Transverse colon (tissue), 4 donors: ENCODE measurements around the gene CD300H. TPM values are rescaled to one million over a fixed set of nuclear protein-coding genes. Genes with fewer than 3 reads are reported as not detected.
"Not testable (repeated sequence)": the region's sequence is repeated elsewhere in the genome, so short reads cannot be mapped to it uniquely, and the experiment has no call there.

Experiments
- DNase-seq: peaks from one replicate; pipeline ENCODE4 v3.0.0-alpha.2; 2019
- H3K27ac ChIP-seq, 4 donors: fragments of 200-600 bp; sonication (generic); 2 replicates each; pipeline ENCODE4 v1.5.1; 2016 to 2018; ENCODE audit warnings: inconsistent platforms in 4 of 4
- H3K27me3 ChIP-seq: fragments of 200-600 bp; sonication (generic); 2 replicates; pipeline ENCODE4 v1.5.1; 2017; ENCODE audit warnings: inconsistent platforms
- H3K36me3 ChIP-seq, 4 donors: fragments of 200-600 bp; sonication (generic); 2 replicates each; pipeline ENCODE4 v1.5.1; 2017 to 2019; ENCODE audit warnings: inconsistent platforms in 4 of 4
- H3K4me1 ChIP-seq, 4 donors: fragments of 200-600 bp; sonication (generic); 2 replicates each; pipeline ENCODE4 v1.5.1; 2017 to 2020; ENCODE audit warnings: inconsistent platforms in 4 of 4
- H3K4me3 ChIP-seq, 4 donors: fragments of 200-600 bp; sonication (generic); 1 replicate in 1 of 4; 2 replicates in 3 of 4; pipeline versions ENCODE4 v1.5.1 to v1.6.1; 2017 to 2019; ENCODE audit warnings: inconsistent platforms in 4 of 4
- H3K9me3 ChIP-seq, 2 donors: fragments of 200-600 bp; sonication (generic); 2 replicates each; pipeline ENCODE4 v1.5.1; 2017 to 2019; ENCODE audit warnings: inconsistent platforms in 2 of 2
- CTCF ChIP-seq, 5 experiments: fragments of 200-600 bp in 3 of 5; fragments of 450-650 bp in 2 of 5; sonication (generic) in 3 of 5; IDR thresholded peaks; 1 replicate in 2 of 5; 2 replicates in 3 of 5; pipeline ENCODE4 v1.5.1; 2016 to 2017; ENCODE audit warnings: antibody characterized with exemption in 5 of 5, inconsistent platforms in 3 of 5, mild to moderate bottlenecking in 2 of 5, moderate library complexity in 1 of 5
- EP300 ChIP-seq: sonication (generic); formaldehyde crosslinking; IDR thresholded peaks from one replicate; pipeline ENCODE4 v1.6.1; 2017; ENCODE audit warnings: antibody characterized with exemption, low read depth
- POLR2A ChIP-seq: fragments of 450-650 bp; IDR thresholded peaks from one replicate; pipeline ENCODE4 v1.6.1; 2016; ENCODE audit warnings: antibody characterized with exemption, mild to moderate bottlenecking, moderate library complexity
- POLR2AphosphoS5 ChIP-seq, 3 donors: sonication (generic); formaldehyde crosslinking; IDR thresholded peaks; one replicate each; pipeline ENCODE4 v1.6.1; 2016; ENCODE audit warnings: antibody characterized with exemption in 3 of 3
- WGBS, 2 donors: methylation state at CpG; one replicate each; pipeline ENCODE4 v1.1.5; 2018; ENCODE audit warnings: low coverage in 1 of 2; 5-methylcytosine and 5-hydroxymethylcytosine counted together
- in situ Hi-C, 4 donors: fragments of 200-750 bp; cut with MboI; loops; one replicate each; pipeline versions ENCODE4 v1.15.0 to v1.15.1; 2017; ENCODE audit warnings: low sequenced_read_pairs in 3 of 4, low pct_ligation_motif_present in 1 of 4, low pct_unique_long_range_greater_than_20kb in 1 of 4
- intact Hi-C: fragments of 100-400 bp; cut with DNase I; formaldehyde crosslinking; loops from one replicate; pipeline ENCODE4 v1.15.1; 2023; ENCODE audit warnings: low total_unique reads
- total RNA-seq, 4 donors: library from RNA; depleted of rRNA; stranded (reverse); fragments of >200 nt; gene quantifications; one replicate each; pipeline ENCODE4 v1.1.0, GENCODE V29; 2016

Gene CD300H
- total RNA-seq, 4 donors from 2014 or later: not detected

DNA sequence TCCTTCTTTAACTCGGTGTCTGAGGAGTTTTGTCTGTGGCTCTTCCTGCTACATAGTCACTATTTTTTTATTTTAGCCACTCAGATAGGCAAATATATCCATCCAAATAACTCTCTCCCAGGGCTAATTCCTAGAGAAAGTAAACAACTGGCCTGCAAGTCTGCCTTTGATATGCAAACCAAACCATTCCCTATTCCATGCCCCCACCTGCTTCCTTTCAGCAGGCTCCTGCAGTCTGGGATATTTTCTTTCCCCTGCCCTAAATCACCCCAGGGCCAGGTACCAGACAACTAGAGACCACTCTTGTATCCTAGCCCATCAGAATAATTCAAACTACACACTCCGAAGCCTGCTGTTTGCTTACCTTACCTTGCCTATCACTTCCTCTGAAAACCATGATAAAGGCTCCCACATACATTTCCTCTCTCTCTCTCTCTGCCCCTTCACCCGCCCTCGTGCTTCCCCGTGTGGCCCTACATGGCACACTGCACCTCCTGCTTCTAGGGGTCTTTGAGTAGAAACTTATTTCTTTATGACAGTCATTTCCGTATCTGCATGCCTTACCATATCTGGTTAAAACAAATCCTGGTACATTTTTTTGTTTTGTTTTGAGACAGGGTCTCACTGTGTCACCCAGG lies 8.3 kb downstream of the CD300H start:
- H3K4me1 ChIP-seq: no peaks in the 10 kb centered on the region
- intact Hi-C loops: no loop called here
- no peak overlapping the region for H3K27ac ChIP-seq
- in situ Hi-C loops: no loop called here
- no peaks in the 10 kb centered on the region for H3K36me3 ChIP-seq
- H3K4me3 ChIP-seq: no peak overlapping the region
- TF ChIP-seq EP300 (no peak), POLR2AphosphoS5 (IDR thresholded peaks at IDR 0.05) (no peak), POLR2A (no peak), CTCF (IDR thresholded peaks at IDR 0.05) (no peak)
- 51 to 72% methylated on average over 5 to 6 of the region's 6 CpGs for WGBS, 2 donors
- H3K27me3 ChIP-seq: no peaks in the 10 kb centered on the region
- H3K9me3 ChIP-seq: no peaks in the 10 kb centered on the region
- no peak for DNase-seq

DNA sequence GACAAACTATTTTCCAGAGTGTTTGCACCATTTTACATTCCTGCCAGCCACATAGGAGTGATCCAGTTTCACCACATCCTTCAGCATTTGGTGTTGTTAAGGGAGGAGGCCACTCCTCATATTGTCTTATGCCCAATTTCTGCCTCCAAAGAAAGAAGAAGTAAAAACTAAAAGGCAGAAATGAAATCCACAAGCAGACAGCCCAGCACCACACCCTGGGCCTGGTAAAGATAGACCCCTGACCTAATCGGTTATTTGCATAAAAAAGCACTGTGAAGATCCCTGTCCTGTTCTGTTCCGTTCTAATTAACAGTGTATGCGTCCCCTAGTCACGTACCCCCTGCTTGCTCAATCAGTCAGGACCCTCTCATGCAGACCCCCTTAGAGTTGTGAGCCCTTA lies 8.9 kb downstream of the CD300H start:
- H3K4me1 ChIP-seq, H3K27me3 ChIP-seq, H3K27ac ChIP-seq, intact Hi-C loops, H3K9me3 ChIP-seq, DNase-seq, in situ Hi-C loops, H3K4me3 ChIP-seq, H3K36me3 ChIP-seq: not testable (repeated sequence)
- WGBS, 2 donors: 63 to 85% methylated on average over 4 of the region's 4 CpGs

DNA sequence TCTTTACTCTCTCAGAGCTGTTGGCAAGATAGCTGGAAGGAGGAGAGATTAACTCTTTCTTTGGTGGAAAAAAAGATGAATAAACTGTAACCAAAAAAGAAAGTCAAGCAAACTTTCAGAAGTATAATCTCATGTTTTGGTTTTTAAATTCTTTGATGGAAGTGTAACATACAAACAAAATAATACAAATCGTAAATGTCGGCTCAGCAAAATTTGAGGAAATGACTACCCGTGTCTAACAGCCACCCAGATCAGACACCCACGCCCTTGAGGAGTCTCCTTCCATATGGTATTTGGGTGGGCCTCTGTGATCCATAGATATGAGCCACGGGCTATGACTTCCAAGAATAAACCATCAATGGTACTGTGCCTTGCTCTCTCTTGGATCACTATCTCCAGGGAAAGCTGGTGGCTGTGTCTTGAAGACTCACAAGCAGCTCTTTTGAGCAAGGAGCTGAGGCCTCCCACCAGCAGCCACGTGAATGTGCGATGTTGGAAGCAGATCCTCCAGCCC lies 11.8 kb downstream of the CD300H start:
- no peaks in the 10 kb centered on the region for H3K27me3 ChIP-seq
- DNase-seq: no peak
- TF ChIP-seq POLR2AphosphoS5 (IDR thresholded peaks at IDR 0.05): no peak
- TF ChIP-seq CTCF (IDR thresholded peaks at IDR 0.05): no peak
- TF ChIP-seq EP300: no peak
- TF ChIP-seq POLR2A: no peak
- 69 to 86% methylated on average over 4 to 7 of the region's 7 CpGs for WGBS, 2 donors
- no peaks in the 10 kb centered on the region for H3K36me3 ChIP-seq
- in situ Hi-C loops (no loop called here), intact Hi-C loops (no loop called here)
- no peak overlapping the region for H3K27ac ChIP-seq
- H3K9me3 ChIP-seq: no peaks in the 10 kb centered on the region
- H3K4me1 ChIP-seq: no peaks in the 10 kb centered on the region
- H3K4me3 ChIP-seq: no peak overlapping the region

DNA sequence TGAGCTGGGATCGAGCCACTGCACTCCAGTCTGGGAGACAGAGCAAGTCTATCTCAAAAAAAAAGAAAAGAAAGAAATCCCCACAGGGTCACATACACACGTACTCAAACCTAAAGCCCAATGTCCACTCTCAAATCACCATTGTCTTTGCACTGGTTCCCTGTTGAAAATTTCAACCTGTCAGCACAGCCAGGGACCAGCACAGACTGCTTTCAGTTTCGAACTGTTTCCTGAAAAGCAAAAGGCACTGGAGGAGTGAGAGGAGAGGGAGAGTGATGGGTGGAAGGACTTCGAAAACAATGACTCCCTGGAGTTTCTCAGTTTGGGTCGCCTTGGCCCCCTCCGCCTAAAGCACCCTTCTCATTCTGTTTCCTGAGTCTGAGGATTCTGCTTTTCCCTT lies 12.4 kb downstream of the CD300H start:
- Histone ChIP-seq H3K4me1 (no peaks in the 10 kb centered on the region), H3K27ac (no peak overlapping the region), H3K36me3 (no peaks in the 10 kb centered on the region), H3K27me3 (no peaks in the 10 kb centered on the region), H3K9me3 (no peaks in the 10 kb centered on the region), H3K4me3 (no peak overlapping the region)
- in situ Hi-C loops (no loop called here), intact Hi-C loops (no loop called here)
- no peak for DNase-seq
- 45 to 70% methylated on average over 2 to 6 of the region's 6 CpGs for WGBS, 2 donors
- TF ChIP-seq CTCF (IDR thresholded peaks at IDR 0.05) (no peak), POLR2AphosphoS5 (IDR thresholded peaks at IDR 0.05) (no peak), POLR2A (no peak), EP300 (no peak)

- no peak for DNase-seq
- Histone ChIP-seq H3K36me3 (no peaks in the 10 kb centered on the region), H3K4me3 (no peak overlapping the region), H3K4me1 (no peaks in the 10 kb centered on the region), H3K27me3 (no peaks in the 10 kb centered on the region), H3K27ac (no peak overlapping the region), H3K9me3 (no peaks in the 10 kb centered on the region)
- no peak for TF ChIP-seq POLR2AphosphoS5 (IDR thresholded peaks at IDR 0.05)
- no peak for TF ChIP-seq POLR2A
- no peak for TF ChIP-seq EP300
- no peak for TF ChIP-seq CTCF (IDR thresholded peaks at IDR 0.05)
- WGBS, 2 donors: 45% methylated on average over 7 of the region's 7 CpGs; no CpG with 5 or more reads in 1 of the 2 donors
- in situ Hi-C loops: no loop called here
- intact Hi-C loops: no loop called here
These were observed 15.3 kb downstream of the CD300H start for GRCh38 chr17:74552037-74552436.
